GM18873 (cell line): ENCODE measurements around the gene DUSP15.
"Not testable (repeated sequence)": the region's sequence is repeated elsewhere in the genome, so short reads cannot be mapped to it uniquely, and the experiment has no call there.

ENCODE experiments used
- ATAC-seq: cut with Tn5 transposase; IDR thresholded peaks from one replicate; pipeline ENCODE4 v1.9.1; 2021; ENCODE audit warnings: mild to moderate bottlenecking, moderate library complexity, moderate number of reproducible peaks; ENCODE audit not compliant: unreplicated experiment, low FRiP score

DUSP15 gene, protein sequence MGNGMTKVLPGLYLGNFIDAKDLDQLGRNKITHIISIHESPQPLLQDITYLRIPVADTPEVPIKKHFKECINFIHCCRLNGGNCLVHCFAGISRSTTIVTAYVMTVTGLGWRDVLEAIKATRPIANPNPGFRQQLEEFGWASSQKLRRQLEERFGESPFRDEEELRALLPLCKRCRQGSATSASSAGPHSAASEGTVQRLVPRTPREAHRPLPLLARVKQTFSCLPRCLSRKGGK

DNA sequence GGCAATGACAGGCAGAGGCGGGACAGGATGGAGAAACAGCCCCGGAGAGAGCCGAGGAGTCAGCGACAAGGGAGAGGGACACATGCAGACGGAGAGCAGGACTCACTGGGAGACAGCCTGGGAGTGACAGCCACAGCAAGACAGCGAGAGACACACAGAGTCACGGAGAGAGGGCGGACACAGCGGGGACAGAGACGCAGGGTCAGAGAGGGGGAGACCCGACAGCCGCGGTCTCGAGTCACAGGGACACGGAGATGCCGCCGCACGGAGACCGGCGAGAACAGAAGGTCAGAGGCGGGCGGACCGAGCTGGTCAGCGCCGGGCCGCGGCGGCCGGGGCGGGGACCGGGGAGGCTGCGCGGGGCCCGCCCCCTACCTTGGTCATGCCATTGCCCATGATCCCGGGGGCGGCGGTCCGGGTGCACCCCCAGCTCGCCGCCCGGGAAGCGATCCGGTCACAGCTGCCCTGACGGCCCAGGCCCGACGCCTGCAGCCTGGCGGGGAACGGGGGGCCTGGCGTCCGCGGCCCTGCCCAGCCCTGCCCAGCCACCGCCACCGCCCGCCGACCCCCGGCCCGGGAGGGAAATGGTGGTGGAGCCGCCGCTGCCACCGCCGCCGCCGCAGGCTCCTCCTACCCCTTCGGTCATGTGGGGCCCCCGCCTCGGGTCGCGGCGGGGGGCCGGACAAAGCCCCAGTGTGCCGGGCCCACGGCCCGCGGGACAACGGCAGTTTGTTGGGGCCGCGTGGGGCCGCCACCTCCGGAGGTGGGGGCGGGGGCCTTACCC, at the start of gene DUSP15, which contains the start of gene TTLL9:
Gene DUSP15, minus strand, starts transcription at position 586 of the 784 bp plus-strand sequence. Its CDS starts 190 bp downstream, at position 396.
Gene TTLL9, plus strand, starts transcription at position 693 of the 784 bp plus-strand sequence. CDS start 493 bp downstream, outside the sequence.
- no peak for ATAC-seq

DNA sequence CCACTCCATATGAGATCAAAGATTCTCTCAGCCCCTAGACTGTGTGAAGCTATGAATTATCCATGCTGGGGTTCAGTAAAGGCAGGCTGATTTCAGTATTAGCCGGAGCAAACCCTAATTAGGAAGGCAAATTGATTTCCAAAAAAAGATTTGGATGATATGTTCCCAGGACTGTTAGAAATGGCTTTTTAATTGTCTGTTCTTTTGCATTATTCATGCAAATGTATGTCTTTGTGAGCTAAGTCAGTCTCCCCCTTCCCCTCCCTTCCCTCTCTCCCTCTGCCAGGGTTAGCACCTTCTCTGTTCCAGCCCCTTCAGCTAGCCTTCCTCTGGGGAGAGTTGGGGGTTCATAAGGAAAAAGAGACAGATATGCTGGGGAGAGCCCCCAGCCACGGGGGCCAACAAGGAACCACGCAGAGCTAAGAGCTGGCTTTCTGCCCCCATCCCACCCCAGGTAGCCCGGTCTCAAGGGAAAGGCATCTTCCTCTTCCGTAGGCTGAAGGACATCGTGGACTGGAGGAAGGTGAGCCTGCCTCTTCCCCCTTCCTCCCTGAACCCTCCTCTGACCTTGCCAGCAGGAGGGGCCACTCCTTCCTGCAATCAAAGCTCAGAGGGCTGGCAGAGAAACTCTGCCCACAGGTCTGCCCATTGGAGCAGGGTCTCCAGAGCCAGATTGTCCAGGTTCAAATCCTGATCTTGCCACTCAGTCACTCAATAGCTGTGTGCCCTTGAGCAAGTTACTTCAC, 49.3 kb upstream of the DUSP15 start:
- ATAC-seq = no peak

DNA sequence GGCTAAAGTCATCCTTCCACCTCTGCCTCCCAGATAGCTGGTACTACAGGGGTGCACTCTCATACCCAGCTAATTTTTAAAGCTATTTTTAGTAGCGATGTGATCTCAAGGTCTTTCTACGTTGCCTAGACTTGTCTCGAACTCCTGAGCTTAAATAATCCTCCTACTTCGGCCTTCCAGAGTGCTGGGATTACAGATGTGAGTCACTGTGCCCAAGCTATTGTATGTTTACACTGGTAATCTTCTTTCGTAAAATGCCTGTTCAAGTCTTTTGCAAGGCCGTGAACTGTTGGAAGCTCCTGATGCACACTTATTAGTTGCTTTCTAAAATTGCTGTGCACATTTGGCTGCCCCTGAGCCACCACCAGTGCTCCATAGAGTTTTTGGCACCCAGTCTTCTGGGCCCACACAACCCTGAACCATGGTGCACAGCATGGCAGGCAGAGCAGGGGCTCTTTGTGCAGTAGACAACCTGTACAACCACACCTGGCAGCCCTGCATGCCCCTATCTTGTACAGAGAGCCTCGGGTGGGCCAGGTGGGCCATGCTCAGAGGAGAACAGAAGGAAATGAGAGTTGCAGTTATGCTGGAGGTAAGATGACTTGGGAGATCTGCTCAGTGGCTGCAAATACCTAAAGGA, 48.3 kb upstream of the DUSP15 start:
- ATAC-seq = no peak

DNA sequence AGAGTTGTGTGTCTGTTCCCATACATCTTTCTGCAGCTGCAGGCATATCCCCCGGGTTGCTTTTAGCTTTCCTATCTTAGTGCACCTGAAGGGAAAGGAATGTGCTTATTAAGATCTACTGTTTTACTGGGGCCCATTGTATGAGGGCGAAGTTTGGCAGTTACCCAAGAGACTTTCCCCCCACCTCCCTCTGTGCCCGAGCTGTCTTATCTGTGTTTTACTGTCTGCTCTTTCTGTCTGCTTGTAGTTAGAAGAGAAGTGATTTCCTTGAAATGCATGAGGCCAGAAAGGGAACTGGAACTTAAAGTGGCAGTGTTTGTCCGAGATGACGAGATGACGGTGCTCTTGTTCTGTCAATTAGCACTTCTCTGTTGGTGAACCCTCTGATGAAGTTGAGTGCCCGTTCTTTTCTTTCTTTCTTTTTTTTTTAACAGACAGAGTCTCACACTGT, 47.7 kb upstream of the DUSP15 start:
- ATAC-seq = not testable (repeated sequence)

DNA sequence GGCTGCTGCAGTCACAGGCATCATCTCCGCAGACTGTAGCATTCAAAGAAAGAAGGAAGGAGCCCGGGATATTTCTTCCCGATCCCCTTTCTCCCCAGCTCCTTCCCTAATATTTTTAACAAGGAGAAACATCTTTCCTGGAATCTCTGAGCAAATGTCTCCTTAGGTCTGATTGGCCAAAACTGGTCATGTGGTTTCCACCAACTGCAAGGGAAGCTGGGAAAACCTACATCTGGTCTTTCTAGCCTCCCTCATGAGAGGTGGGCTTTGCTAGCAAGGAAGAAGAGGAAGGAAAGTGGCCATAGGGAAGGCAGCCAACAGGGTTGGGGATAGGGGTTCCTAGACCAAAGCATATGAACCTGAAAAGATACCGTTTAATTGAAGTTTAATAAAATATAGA, 46.4 kb upstream of the DUSP15 start:
- no peak for ATAC-seq

GRCh38 chr20:31915491-31916280, 45.4 kb upstream of the DUSP15 start:
- no peak for ATAC-seq

- no peak for ATAC-seq
These were observed 43.8 kb upstream of the DUSP15 start for GRCh38 chr20:31914170-31914569.

- no peak for ATAC-seq
These were observed 43.3 kb upstream of the DUSP15 start for GRCh38 chr20:31913431-31914157.

- no peak for ATAC-seq
These were observed 39.9 kb upstream of the DUSP15 start for GRCh38 chr20:31910071-31910803.

GRCh38 chr20:31909253-31910070, 39.1 kb upstream of the DUSP15 start:
- no peak for ATAC-seq

DNA sequence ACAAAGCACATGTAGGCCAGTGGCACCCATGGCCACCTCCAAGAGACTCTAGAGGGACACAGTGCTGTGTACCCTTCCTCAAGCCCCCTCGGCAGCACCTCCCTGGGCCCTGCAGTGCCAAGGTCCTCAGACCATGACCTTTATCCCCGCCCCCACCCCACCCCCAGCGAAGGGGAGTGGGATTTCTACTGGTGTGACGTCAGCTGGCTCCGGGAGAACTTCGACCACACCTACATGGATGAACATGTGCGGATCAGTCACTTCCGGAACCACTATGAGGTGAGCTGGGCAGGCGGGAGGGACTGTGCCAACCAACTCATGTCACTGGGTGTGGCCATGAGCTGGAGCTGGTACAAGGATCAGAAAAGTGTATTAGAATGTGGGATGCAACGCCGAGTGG, 38.1 kb upstream of the DUSP15 start:
- ATAC-seq = no peak

DNA sequence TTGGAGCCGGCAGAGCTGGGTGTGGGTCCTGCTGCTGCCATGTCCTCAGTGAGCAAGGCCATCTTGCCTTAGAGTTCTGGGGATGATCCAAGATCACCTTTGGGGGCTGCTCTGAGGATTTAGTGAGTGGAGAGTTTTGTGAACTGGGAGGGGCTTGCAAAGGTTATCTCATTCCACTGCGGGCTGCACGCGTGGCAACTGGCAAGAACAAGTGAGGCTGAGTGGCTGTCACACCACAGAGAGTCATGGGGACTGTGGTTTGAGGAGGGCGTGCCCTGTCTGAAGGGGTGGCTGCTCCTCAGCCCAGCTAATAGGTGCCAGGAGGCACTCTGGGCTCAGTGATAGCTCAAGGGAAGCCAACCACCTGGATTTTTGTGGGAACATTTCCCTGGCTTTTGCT, 37.7 kb upstream of the DUSP15 start:
- no peak for ATAC-seq

GRCh38 chr20:31907046-31907445, 36.7 kb upstream of the DUSP15 start:
- ATAC-seq = no peak

DNA sequence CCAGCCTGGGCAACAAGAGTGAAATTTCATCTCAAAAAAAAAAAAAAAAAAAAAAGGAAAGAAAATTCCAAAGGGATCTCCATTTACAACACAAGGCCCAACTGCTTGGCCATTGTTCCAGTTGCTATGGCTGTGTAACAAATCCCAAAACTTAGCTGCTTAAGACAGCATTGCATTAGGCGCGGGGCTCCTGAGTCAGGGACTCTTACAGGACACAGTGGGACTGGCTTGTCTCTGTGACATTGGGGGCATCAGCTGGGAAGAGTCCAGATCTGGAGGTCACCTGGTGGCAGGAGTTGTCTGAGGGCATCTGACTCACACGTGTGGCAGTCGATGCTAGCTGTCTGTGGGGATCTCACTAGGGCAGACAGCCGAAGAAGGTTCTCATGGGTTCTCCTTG, 35.7 kb upstream of the DUSP15 start:
- no peak for ATAC-seq

DNA sequence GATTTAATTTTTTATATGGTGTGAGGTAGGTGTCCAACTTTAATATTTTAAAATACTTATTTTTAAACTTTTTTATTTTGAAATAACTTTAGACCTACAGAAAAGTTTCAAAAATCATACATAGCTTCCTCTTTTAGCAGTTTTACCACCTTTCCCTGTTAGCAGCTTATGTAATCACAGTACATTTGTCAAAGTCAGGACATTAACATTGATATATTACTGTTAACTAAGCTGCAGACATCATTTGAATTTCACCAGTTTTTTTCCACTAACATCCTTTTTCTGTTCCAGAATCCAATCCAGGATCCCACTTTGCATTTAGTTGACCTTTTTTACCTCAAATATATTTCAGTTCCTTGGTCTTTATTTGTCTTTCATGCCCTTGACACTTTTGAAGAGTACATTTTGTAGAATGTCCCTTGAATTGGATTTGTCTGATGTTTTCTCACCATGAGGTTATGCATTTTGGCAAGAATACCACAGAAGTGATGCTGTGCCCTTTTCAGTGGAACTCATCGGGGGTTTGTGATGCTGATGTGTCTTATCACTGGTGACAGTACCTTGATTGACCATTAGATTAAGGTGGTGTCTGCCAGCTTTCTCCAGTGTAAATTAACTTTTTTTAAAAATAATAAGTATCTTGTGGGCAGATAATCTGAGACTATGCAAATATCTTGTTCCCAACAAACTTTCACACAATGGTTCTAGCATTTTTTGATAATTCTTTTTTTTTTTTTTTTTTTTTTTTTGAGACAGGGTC, 33.5 kb upstream of the DUSP15 start:
- no peak for ATAC-seq

DNA sequence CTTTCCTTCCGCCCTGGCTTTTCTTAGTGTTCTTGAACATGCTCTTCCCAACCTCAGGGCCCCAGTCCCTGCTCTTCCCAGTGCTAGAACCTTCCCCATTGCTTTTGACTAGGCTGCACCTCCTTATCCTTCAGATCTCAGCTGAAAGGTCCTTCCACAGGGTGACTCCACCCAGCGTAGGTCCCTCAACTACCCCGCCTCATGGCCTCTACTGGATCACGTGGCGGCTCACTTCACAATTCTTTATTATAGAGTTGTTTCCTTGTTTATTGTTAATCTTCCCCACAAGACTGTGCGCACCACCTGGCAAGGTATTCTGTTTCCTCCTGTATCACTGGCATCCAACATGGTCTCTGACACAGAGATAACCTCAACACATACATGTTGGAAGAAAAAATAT, 31.3 kb upstream of the DUSP15 start:
- ATAC-seq = no peak

- no peak for ATAC-seq
These were observed 27.2 kb upstream of the DUSP15 start for GRCh38 chr20:31897541-31897940.
